ENCODE results near the gene RPS16.

GRCh38 chr19:39416152-39417120 lies 19.3 kb downstream of the RPS16 start:
- TF ChIP-seq CTCF (IDR thresholded peaks at IDR 0.05) (no peak), EP300 (IDR thresholded peaks at IDR 0.05) (no peak)
